GM19240 (cell line): Measurements from ENCODE around the gene MFSD2A.
"Not testable (repeated sequence)": the region's sequence is repeated elsewhere in the genome, so short reads cannot be mapped to it uniquely, and the experiment has no call there.

Experiments
- DNase-seq: peaks from one replicate; pipeline ENCODE4 v3.0.0; 2011; ENCODE audit warnings: low spot score; ENCODE audit not compliant: insufficient read length

The MFSD2A gene

GRCh38 chr1:39940980-39941871 lies 13.7 kb upstream of the MFSD2A start:
- no peak for DNase-seq

- DNase-seq: no peak
Measured at GRCh38 chr1:39943471-39944290, 11.3 kb upstream of the MFSD2A start.

- no peak for DNase-seq
Measured at GRCh38 chr1:39944410-39945112, 10.4 kb upstream of the MFSD2A start.

GRCh38 chr1:39946216-39946615 lies 8.7 kb upstream of the MFSD2A start:
- DNase-seq: no peak

- no peak for DNase-seq
Measured at GRCh38 chr1:39947260-39947659, 7.7 kb upstream of the MFSD2A start.

- no peak for DNase-seq
Measured at GRCh38 chr1:39949891-39950290, 5.1 kb upstream of the MFSD2A start.

GRCh38 chr1:39951926-39952325 lies 3.0 kb upstream of the MFSD2A start:
- DNase-seq: no peak

- no peak for DNase-seq
Measured at GRCh38 chr1:39952359-39953110, 2.4 kb upstream of the MFSD2A start.

GRCh38 chr1:39954324-39954869 lies 548 bp upstream of the MFSD2A start:
- no peak for DNase-seq

GRCh38 chr1:39955547-39956539 lies 898 bp downstream of the MFSD2A start:
- DNase-seq: no peak

GRCh38 chr1:39957299-39958015 lies 2.5 kb downstream of the MFSD2A start:
- no peak for DNase-seq

GRCh38 chr1:39958403-39959200 lies 3.7 kb downstream of the MFSD2A start:
- no peak for DNase-seq

GRCh38 chr1:39959651-39960333 lies 4.8 kb downstream of the MFSD2A start:
- DNase-seq: no peak

GRCh38 chr1:39960431-39960958 lies 5.5 kb downstream of the MFSD2A start:
- no peak for DNase-seq

GRCh38 chr1:39962450-39962825 lies 7.5 kb downstream of the MFSD2A start:
- DNase-seq: no peak

- DNase-seq: not testable (repeated sequence)
Measured at GRCh38 chr1:39962964-39963363, 8.0 kb downstream of the MFSD2A start.

- no peak for DNase-seq
Measured at GRCh38 chr1:39964552-39964951, 9.6 kb downstream of the MFSD2A start.
